IMR-90 (cell line): Measurements from ENCODE around the gene MEGF10. TPM values are rescaled to one million over a fixed set of nuclear protein-coding genes. Genes with fewer than 3 reads are reported as not detected.

ENCODE experiments used
- ATAC-seq: fragments of 200-7000 bp; cut with Tn5 transposase; 2 replicates; pipeline ENCODE4 v1.9.1; 2020; ENCODE audit warnings: low read depth, mild to moderate bottlenecking, moderate library complexity
- BruUV-seq: library from RNA; stranded (reverse); fragments of 400-500 nt; replicated peaks from 2 replicates; lab custom pipeline; 2021; lab: Mats Ljungman, UMichigan
- CTCF ChIA-PET: fragments of 300-600 bp; formaldehyde crosslinking; extraction: SDS; loops from one replicate; lab custom pipeline; 2021; ENCODE audit warnings: antibody characterized with exemption; lab: Yijun Ruan, JAX
- POLR2A ChIA-PET: fragments of 300-600 bp; sonication (Branson Sonifier 250); formaldehyde crosslinking; loops from one replicate; lab custom pipeline; 2022; ENCODE audit warnings: antibody characterized with exemption; ENCODE audit not compliant: unreplicated experiment; lab: Charles Lee
- DNase-seq: peaks from one replicate; pipeline ENCODE4 v3.0.0; 2013
- H2AFZ ChIP-seq: replicated peaks from 2 replicates; pipeline ENCODE3; 2013; ENCODE audit warnings: low read length, mild to moderate bottlenecking; ENCODE audit not compliant: poor library complexity
- H2AK5ac ChIP-seq: 2 replicates; pipeline ENCODE4 v1.6.1; 2013; ENCODE audit warnings: low read depth, low read length, inconsistent platforms
- H2AK9ac ChIP-seq: replicated peaks from 2 replicates; pipeline ENCODE3; 2013; ENCODE audit warnings: mild to moderate bottlenecking, low read depth, low read length, moderate library complexity; ENCODE audit not compliant: poor library complexity
- H2BK120ac ChIP-seq: 2 replicates; pipeline ENCODE4 v1.6.1; 2013; ENCODE audit warnings: low read depth, low read length, inconsistent platforms
- H2BK15ac ChIP-seq: 3 replicates; pipeline ENCODE4 v1.6.1; 2013; ENCODE audit warnings: low read depth, low read length, inconsistent platforms
- H2BK20ac ChIP-seq: 2 replicates; pipeline ENCODE4 v1.6.1; 2013; ENCODE audit warnings: low read depth, mild to moderate bottlenecking, inconsistent platforms, low read length, moderate library complexity
- H2BK5ac ChIP-seq: 2 replicates; pipeline ENCODE4 v1.6.1; 2013; ENCODE audit warnings: mild to moderate bottlenecking, low read depth, low read length, inconsistent platforms; ENCODE audit not compliant: poor library complexity, severe bottlenecking
- H3K14ac ChIP-seq: replicated peaks from 2 replicates; pipeline ENCODE4 v1.6.1; 2013; ENCODE audit warnings: low read depth, low read length, inconsistent platforms
- H3K18ac ChIP-seq: 2 replicates; pipeline ENCODE4 v1.6.1; 2013; ENCODE audit warnings: low read depth, low read length, control low read depth
- H3K23ac ChIP-seq: 2 replicates; pipeline ENCODE4 v1.6.1; 2013; ENCODE audit warnings: low read depth, low read length, inconsistent platforms
- H3K27ac ChIP-seq: 2 replicates; pipeline ENCODE4 v1.5.1; 2013; ENCODE audit warnings: mild to moderate bottlenecking, control low read depth, low read length; ENCODE audit not compliant: insufficient read depth
- H3K27me3 ChIP-seq: 2 replicates; pipeline ENCODE4 v1.6.1; 2013; ENCODE audit warnings: low read length; ENCODE audit not compliant: control insufficient read depth, insufficient read depth
- H3K36me3 ChIP-seq: 2 replicates; pipeline ENCODE4 v1.6.1; 2013; ENCODE audit warnings: low read length, mixed read lengths; ENCODE audit not compliant: control insufficient read depth, insufficient read depth
- H3K4ac ChIP-seq: 2 replicates; pipeline ENCODE4 v1.6.1; 2013; ENCODE audit warnings: low read depth, low read length, inconsistent platforms
- H3K4me1 ChIP-seq: 2 replicates; pipeline ENCODE4 v1.6.1; 2013; ENCODE audit warnings: low read length, mixed read lengths; ENCODE audit not compliant: control insufficient read depth, insufficient read depth
- H3K4me2 ChIP-seq: 2 replicates; pipeline ENCODE4 v1.6.1; 2013; ENCODE audit warnings: low read depth, mild to moderate bottlenecking, control low read depth, low read length, moderate library complexity
- H3K4me3 ChIP-seq: 2 replicates; pipeline ENCODE4 v1.5.1; 2013; ENCODE audit warnings: low read depth, mild to moderate bottlenecking, control low read depth, low read length, moderate library complexity; ENCODE audit not compliant: insufficient read depth
- H3K56ac ChIP-seq: 2 replicates; pipeline ENCODE4 v1.6.1; 2013; ENCODE audit warnings: low read length, inconsistent platforms; ENCODE audit not compliant: insufficient read depth; ENCODE audit errors: extremely low read depth
- H3K79me1 ChIP-seq, 2 experiments: 2 replicates each; pipeline ENCODE4 v1.6.1; 2013; ENCODE audit warnings: low read length in 2 of 2, inconsistent platforms in 1 of 2, low read depth in 1 of 2
- H3K9ac ChIP-seq: 2 replicates; pipeline ENCODE4 v1.6.1; 2013; ENCODE audit warnings: low read depth, low read length, control low read depth
- H3K9me1 ChIP-seq: 2 replicates; pipeline ENCODE4 v1.6.1; 2013; ENCODE audit warnings: low read length, inconsistent platforms; ENCODE audit not compliant: insufficient read depth
- H3K9me3 ChIP-seq: 2 replicates; pipeline ENCODE4 v1.6.1; 2013; ENCODE audit warnings: low read length; ENCODE audit not compliant: control insufficient read depth, insufficient read depth
- H4K20me1 ChIP-seq: 2 replicates; pipeline ENCODE4 v1.6.1; 2013; ENCODE audit warnings: low read length, inconsistent platforms; ENCODE audit not compliant: insufficient read depth
- H4K5ac ChIP-seq: 2 replicates; pipeline ENCODE4 v1.6.1; 2013; ENCODE audit warnings: mild to moderate bottlenecking, low read depth, low read length, control low read depth
- H4K8ac ChIP-seq, 2 experiments: 2 replicates each; pipeline ENCODE4 v1.6.1; 2013; ENCODE audit warnings: low read depth in 2 of 2, low read length in 2 of 2, control low read depth in 1 of 2, inconsistent platforms in 1 of 2
- H4K91ac ChIP-seq: 2 replicates; pipeline ENCODE4 v1.6.1; 2013; ENCODE audit warnings: low read depth, low read length, inconsistent platforms; ENCODE audit not compliant: insufficient read depth
- CHD1 ChIP-seq: IDR thresholded peaks from 2 replicates; pipeline ENCODE4 v1.6.1; 2012; ENCODE audit warnings: low read depth, low read length, improper control_type of control experiment
- MAZ ChIP-seq: IDR thresholded peaks from 2 replicates; pipeline ENCODE4 v1.6.1; 2012; ENCODE audit warnings: low read depth, mild to moderate bottlenecking, low read length, improper control_type of control experiment, moderate library complexity, borderline replicate concordance
- NFE2L2 ChIP-seq: fragments of 150-350 bp; IDR thresholded peaks from 2 replicates; pipeline ENCODE4 v1.6.1; 2016; ENCODE audit warnings: low read depth, mild to moderate bottlenecking, low read length
- POLR2A ChIP-seq: IDR thresholded peaks from 2 replicates; pipeline ENCODE4 v1.6.1; 2012; ENCODE audit warnings: mild to moderate bottlenecking, low read depth, low read length
- RCOR1 ChIP-seq: IDR thresholded peaks from 2 replicates; pipeline ENCODE4 v1.6.1; 2012; ENCODE audit warnings: mild to moderate bottlenecking, low read length, improper control_type of control experiment; ENCODE audit not compliant: insufficient replicate concordance
- WGBS, 2 experiments: methylation state at CpG; one replicate each; pipeline versions ENCODE4 v1.1.5 to v1.1.7; 2013; ENCODE audit warnings: missing lambda C conversion rate in 2 of 2; ENCODE audit not compliant: insufficient read length in 1 of 2; ENCODE audit errors: extremely low coverage in 2 of 2; 5-methylcytosine and 5-hydroxymethylcytosine counted together
- dilution Hi-C: fragments of 300-500 bp; cut with HindIII; formaldehyde crosslinking; loops from one replicate; pipeline ENCODE4 v1.14.3; 2018; ENCODE audit warnings: low sequenced_read_pairs; ENCODE audit not compliant: unreplicated experiment
- in situ Hi-C: fragments of 300-500 bp; cut with MboI; formaldehyde crosslinking; loops from 3 replicates; pipeline ENCODE4 v1.14.3; 2019; ENCODE audit warnings: low sequenced_read_pairs, inconsistent platforms, mixed read lengths
- intact Hi-C: fragments of 100-400 bp; cut with micrococcal nuclease; formaldehyde crosslinking; loops from 2 replicates; pipeline ENCODE4 v1.10.0; 2022
- polyA plus RNA-seq, 3 experiments: library from polyadenylated mRNA; depleted of rRNA; stranded (reverse); fragments of >200 nt; gene quantifications; 2 replicates each; pipeline ENCODE4 v1.2.3, GENCODE V29; 2012; ENCODE audit warnings: low replicate concordance in 1 of 3
- total RNA-seq: library from RNA; depleted of rRNA; stranded (reverse); fragments of >200 nt; gene quantifications from 2 replicates; pipeline ENCODE4 v1.2.3, GENCODE V29; 2012
- TF ChIP-seq, protein P1 (sequence below): fragments of 150-350 bp; IDR thresholded peaks from 2 replicates; pipeline ENCODE4 v1.6.1; 2016; ENCODE audit warnings: low read depth, mild to moderate bottlenecking, low read length, moderate library complexity, borderline replicate concordance

Gene MEGF10
- total and polyA plus RNA-seq, 2 of the 4 experiments (the other 2 are of a cell fraction), result not detected

DNA sequence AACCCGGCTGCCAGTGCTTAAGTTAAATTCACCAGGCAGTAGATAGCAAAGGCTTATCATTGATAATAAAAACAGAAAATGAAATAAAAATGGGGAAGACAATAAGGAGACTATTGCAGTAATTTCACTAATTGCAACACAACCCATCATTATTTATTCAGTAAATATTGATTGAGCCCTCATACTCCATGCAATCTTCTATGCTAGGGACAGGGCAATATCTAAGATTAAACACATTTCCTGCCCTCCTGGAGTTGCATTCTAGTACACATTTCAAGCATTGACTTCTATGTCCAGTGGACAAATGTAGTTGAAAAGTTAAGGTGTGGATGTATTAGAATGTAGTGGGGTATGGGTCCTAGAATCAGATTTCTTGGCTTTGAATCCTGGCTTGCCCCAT, 12.8 kb downstream of the MEGF10 start:
- Histone ChIP-seq H2BK20ac (no peak overlapping the region), H4K91ac (no peak overlapping the region), H3K9ac (no peak overlapping the region), H3K4ac (no peak overlapping the region), H3K27ac (no peak overlapping the region), H3K9me1 (no peaks in the 10 kb centered on the region), H3K79me1 (no peaks in the 10 kb centered on the region), H3K4me1 (no peaks in the 10 kb centered on the region), H2AK9ac (no peak overlapping the region), H2BK120ac (no peak overlapping the region), H2AFZ (no peak overlapping the region), H3K4me3 (no peak overlapping the region), H3K9me3 (no peaks in the 10 kb centered on the region), H3K56ac (no peak overlapping the region), H2BK15ac (no peak overlapping the region), H2AK5ac (no peak overlapping the region), H3K4me2 (no peak overlapping the region), H4K5ac (no peak overlapping the region), H2BK5ac (no peak overlapping the region), H3K27me3 (peaks cover 15% of the 10 kb centered on the region), H3K36me3 (no peaks in the 10 kb centered on the region), H3K14ac (no peak overlapping the region), H4K8ac (no peak overlapping the region), H3K18ac (no peak overlapping the region), H4K20me1 (no peaks in the 10 kb centered on the region), H3K23ac (no peak overlapping the region)
- ATAC-seq, result no peak
- no TSS peak for BruUV-seq
- in situ Hi-C loops, result no loop called here
- DNase-seq, result no peak
- intact Hi-C loops, result no loop called here
- dilution Hi-C loops, result no loop called here
- no CpG with 5 or more reads among the region's 1 CpG for WGBS, 2 experiments
- ChIA-PET POLR2A (no interaction called here), CTCF (no interaction called here)
- TF ChIP-seq RCOR1 (no peak), CHD1 (no peak), MAZ (no peak), NFE2L2 (no peak), POLR2A (no peak)
- TF ChIP-seq, protein P1, sequence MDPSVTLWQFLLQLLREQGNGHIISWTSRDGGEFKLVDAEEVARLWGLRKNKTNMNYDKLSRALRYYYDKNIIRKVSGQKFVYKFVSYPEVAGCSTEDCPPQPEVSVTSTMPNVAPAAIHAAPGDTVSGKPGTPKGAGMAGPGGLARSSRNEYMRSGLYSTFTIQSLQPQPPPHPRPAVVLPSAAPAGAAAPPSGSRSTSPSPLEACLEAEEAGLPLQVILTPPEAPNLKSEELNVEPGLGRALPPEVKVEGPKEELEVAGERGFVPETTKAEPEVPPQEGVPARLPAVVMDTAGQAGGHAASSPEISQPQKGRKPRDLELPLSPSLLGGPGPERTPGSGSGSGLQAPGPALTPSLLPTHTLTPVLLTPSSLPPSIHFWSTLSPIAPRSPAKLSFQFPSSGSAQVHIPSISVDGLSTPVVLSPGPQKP, result no peak
